Fibroblast of lung (primary cell): ENCODE results near the gene FLT3. TPM values are rescaled to one million over a fixed set of nuclear protein-coding genes. Genes with fewer than 3 reads are reported as not detected.

Experiments used
- DNase-seq, 2 donors: peaks; one replicate each; pipeline versions ENCODE4 v3.0.0 to v3.0.0-alpha.2; 2010; ENCODE audit warnings: low read depth in 2 of 2
- H2AFZ ChIP-seq: 2 replicates; pipeline ENCODE4 v1.5.1; 2012; ENCODE audit warnings: low read length, control low read depth, inconsistent platforms
- H3K27ac ChIP-seq: 2 replicates; pipeline ENCODE4 v1.5.1; 2011; ENCODE audit warnings: low read length, control low read depth; ENCODE audit not compliant: insufficient read depth
- H3K27me3 ChIP-seq: 2 replicates; pipeline ENCODE4 v1.5.1; 2011; ENCODE audit warnings: mild to moderate bottlenecking, low read length; ENCODE audit not compliant: control insufficient read depth, insufficient read depth
- H3K36me3 ChIP-seq: 2 replicates; pipeline ENCODE4 v1.5.1; 2011; ENCODE audit warnings: low read length; ENCODE audit not compliant: control insufficient read depth, insufficient read depth
- H3K4me1 ChIP-seq: 2 replicates; pipeline ENCODE4 v1.5.1; 2011; ENCODE audit warnings: low read length; ENCODE audit not compliant: control insufficient read depth, insufficient read depth; ENCODE audit errors: extremely low read depth
- H3K4me2 ChIP-seq: 2 replicates; pipeline ENCODE4 v1.5.1; 2011; ENCODE audit warnings: low read length, control low read depth; ENCODE audit not compliant: insufficient read depth; ENCODE audit errors: extremely low read depth
- H3K4me3 ChIP-seq, 4 experiments: fragments of 200-600 bp in 1 of 4; sonication (generic) in 1 of 4; replicated peaks in 1 of 4; 2 replicates each; pipeline ENCODE4 v1.5.1; 2011 to 2016; ENCODE audit warnings: low read length in 4 of 4, low read depth in 3 of 4, mild to moderate bottlenecking in 3 of 4, control low read depth in 2 of 4, inconsistent platforms in 1 of 4, mixed read lengths in 1 of 4; ENCODE audit not compliant: insufficient read depth in 1 of 4; ENCODE audit errors: control extremely low read depth in 1 of 4
- H3K79me2 ChIP-seq: 2 replicates; pipeline ENCODE4 v1.5.1; 2012; ENCODE audit warnings: mild to moderate bottlenecking, low read length, inconsistent platforms; ENCODE audit not compliant: control insufficient read depth, insufficient read depth
- H3K9ac ChIP-seq: 2 replicates; pipeline ENCODE4 v1.5.1; 2011; ENCODE audit warnings: mild to moderate bottlenecking, low read length, control low read depth; ENCODE audit not compliant: insufficient read depth
- H3K9me3 ChIP-seq: 2 replicates; pipeline ENCODE4 v1.5.1; 2012; ENCODE audit warnings: low read depth, low read length; ENCODE audit not compliant: control insufficient read depth, insufficient read depth
- H4K20me1 ChIP-seq: 2 replicates; pipeline ENCODE4 v1.5.1; 2011; ENCODE audit warnings: low read length; ENCODE audit not compliant: control insufficient read depth, insufficient read depth; ENCODE audit errors: extremely low read depth
- EZH2 ChIP-seq: IDR thresholded peaks from 2 replicates; pipeline ENCODE4 v1.5.1; 2012; ENCODE audit warnings: low read length, control low read depth, mild to moderate bottlenecking; ENCODE audit errors: missing control alignments
- polyA plus RNA-seq, 2 donors: library from polyadenylated mRNA; depleted of rRNA in 1 of 2; stranded (reverse) in 1 of 2; unstranded in 1 of 2; fragments of >200 nt; gene quantifications; 2 replicates each; pipeline ENCODE4 v1.2.1, GENCODE V29; 2011 to 2012; ENCODE audit warnings: missing spikeins in 1 of 2
- total RNA-seq: library from RNA; depleted of rRNA; stranded (reverse); fragments of >200 nt; gene quantifications from 2 replicates; pipeline ENCODE4 v1.2.1, GENCODE V29; 2014
- TF ChIP-seq, protein P1 (sequence below), 2 donors: IDR thresholded peaks in 1 of 2; conservative IDR thresholded peaks in 1 of 2; 1 replicate in 1 of 2; 2 replicates in 1 of 2; pipeline ENCODE4 v1.5.1; 2011 to 2012; ENCODE audit warnings: low read length in 2 of 2, control low read depth in 1 of 2, inconsistent platforms in 1 of 2, low read depth in 1 of 2, mild to moderate bottlenecking in 1 of 2

The FLT3 gene
- total and polyA plus RNA-seq, 2 donors (not counting 1 experiment from before 2014, with no cell fraction given) = not detected

DNA sequence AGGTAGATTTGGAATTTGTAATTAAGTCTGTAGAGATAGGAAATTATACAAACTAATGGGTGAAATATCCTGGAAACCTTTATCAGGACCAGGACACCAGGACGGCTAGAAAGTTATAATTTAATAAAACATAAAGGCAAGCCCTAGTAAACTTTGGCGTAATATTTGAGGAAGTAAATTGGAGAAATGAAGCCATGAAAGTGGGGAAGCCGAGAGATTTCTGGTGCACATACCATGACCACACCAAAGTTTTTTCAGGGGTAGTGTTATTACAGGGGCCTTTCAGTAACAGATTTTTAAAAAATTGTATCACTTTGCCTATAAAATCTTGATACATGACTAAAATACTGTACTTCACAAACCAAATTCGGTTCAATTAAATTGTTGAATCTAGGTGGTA lies 57.2 kb downstream of the FLT3 start:
- Histone ChIP-seq H3K4me1 (no peaks in the 10 kb centered on the region), H3K4me3 (no peak overlapping the region), H3K36me3 (no peaks in the 10 kb centered on the region), H3K9me3 (no peaks in the 10 kb centered on the region), H2AFZ (no peak overlapping the region), H3K4me2 (no peak overlapping the region), H3K9ac (no peak overlapping the region), H4K20me1 (no peaks in the 10 kb centered on the region), H3K27ac (no peak overlapping the region), H3K27me3 (no peaks in the 10 kb centered on the region), H3K79me2 (no peaks in the 10 kb centered on the region)
- TF ChIP-seq, protein P1, sequence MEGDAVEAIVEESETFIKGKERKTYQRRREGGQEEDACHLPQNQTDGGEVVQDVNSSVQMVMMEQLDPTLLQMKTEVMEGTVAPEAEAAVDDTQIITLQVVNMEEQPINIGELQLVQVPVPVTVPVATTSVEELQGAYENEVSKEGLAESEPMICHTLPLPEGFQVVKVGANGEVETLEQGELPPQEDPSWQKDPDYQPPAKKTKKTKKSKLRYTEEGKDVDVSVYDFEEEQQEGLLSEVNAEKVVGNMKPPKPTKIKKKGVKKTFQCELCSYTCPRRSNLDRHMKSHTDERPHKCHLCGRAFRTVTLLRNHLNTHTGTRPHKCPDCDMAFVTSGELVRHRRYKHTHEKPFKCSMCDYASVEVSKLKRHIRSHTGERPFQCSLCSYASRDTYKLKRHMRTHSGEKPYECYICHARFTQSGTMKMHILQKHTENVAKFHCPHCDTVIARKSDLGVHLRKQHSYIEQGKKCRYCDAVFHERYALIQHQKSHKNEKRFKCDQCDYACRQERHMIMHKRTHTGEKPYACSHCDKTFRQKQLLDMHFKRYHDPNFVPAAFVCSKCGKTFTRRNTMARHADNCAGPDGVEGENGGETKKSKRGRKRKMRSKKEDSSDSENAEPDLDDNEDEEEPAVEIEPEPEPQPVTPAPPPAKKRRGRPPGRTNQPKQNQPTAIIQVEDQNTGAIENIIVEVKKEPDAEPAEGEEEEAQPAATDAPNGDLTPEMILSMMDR (conservative IDR thresholded peaks at IDR 0.05 in 1 of 2, IDR thresholded peaks at IDR 0.05 in 1 of 2; ENCODE audit: low read depth in 1 of 2, low read length in 2 of 2) = no peak
- DNase-seq = no peak

DNA sequence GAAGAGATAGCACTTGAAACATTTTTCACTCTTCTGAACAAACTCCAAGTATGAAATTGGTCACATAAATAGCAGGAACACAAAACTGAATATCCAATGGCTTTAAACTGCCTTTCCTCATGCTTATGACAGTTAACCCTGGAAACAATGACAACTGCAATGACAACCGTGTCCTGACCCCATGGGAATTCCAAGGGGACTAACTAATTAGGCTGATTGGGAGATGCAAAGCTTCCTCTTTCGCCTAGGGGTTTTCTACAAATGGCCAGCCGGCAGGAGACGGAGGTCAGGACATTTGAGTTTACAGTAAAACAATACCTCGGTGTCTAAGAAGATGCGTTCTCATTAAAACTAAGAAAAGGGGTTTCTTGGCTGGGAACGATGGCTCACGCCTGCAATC lies 58.9 kb downstream of the FLT3 start:
- Histone ChIP-seq H2AFZ (no peak overlapping the region), H3K4me3 (no peak overlapping the region), H3K4me1 (no peaks in the 10 kb centered on the region), H3K9me3 (no peaks in the 10 kb centered on the region), H3K36me3 (no peaks in the 10 kb centered on the region), H3K27ac (no peak overlapping the region), H3K9ac (no peak overlapping the region), H4K20me1 (no peaks in the 10 kb centered on the region), H3K79me2 (no peaks in the 10 kb centered on the region), H3K4me2 (no peak overlapping the region), H3K27me3 (no peaks in the 10 kb centered on the region)
- TF ChIP-seq EZH2 = no peak
- TF ChIP-seq, protein P1 (conservative IDR thresholded peaks at IDR 0.05 in 1 of 2, IDR thresholded peaks at IDR 0.05 in 1 of 2; ENCODE audit: low read depth in 1 of 2, low read length in 2 of 2) = no peak
- no peak for DNase-seq

DNA sequence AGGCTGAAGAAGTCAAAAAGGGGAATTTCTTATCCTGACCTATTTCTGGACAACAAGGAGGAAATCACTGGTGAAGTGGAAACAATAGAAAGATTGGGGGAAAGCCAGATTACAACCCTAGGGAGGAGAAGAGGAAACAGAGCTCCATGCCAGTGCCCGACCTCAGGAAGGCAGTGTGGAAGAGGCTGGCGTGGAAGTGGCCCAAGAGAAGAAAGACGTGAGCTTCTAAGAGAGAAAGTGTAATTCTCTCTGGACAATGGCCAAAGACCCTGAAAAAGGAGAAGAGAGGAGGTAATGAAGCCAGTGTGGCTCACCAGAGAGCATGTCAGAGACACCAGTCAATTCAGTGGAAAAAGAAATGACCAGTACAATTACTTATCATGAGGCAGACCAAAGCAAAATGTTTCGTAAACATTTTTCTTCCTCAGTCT lies 59.3 kb downstream of the FLT3 start:
- no peak overlapping the region for H3K4me3 ChIP-seq
- no peak overlapping the region for H2AFZ ChIP-seq
- H4K20me1 ChIP-seq = no peaks in the 10 kb centered on the region
- H3K4me2 ChIP-seq = no peak overlapping the region
- H3K9me3 ChIP-seq = no peaks in the 10 kb centered on the region
- H3K27ac ChIP-seq = no peak overlapping the region
- H3K36me3 ChIP-seq = no peaks in the 10 kb centered on the region
- no peak for DNase-seq
- H3K79me2 ChIP-seq = no peaks in the 10 kb centered on the region
- no peaks in the 10 kb centered on the region for H3K4me1 ChIP-seq
- H3K9ac ChIP-seq = no peak overlapping the region
- TF ChIP-seq, protein P1 (conservative IDR thresholded peaks at IDR 0.05 in 1 of 2, IDR thresholded peaks at IDR 0.05 in 1 of 2; ENCODE audit: low read depth in 1 of 2, low read length in 2 of 2) = no peak
- TF ChIP-seq EZH2 = no peak
- H3K27me3 ChIP-seq = no peaks in the 10 kb centered on the region
